ENCODE data around the gene ARHGAP15. TPM values are rescaled to one million over a fixed set of nuclear protein-coding genes. Genes with fewer than 3 reads are reported as not detected.

ARHGAP15 gene
- total and polyA plus RNA-seq, 4 experiments from 2014 or later, result 218 to 524 (median 365) TPM

GRCh38 chr2:143491131-143491530, 361.9 kb downstream of the ARHGAP15 start:
- ChIA-PET CTCF (ENCODE audit: partially characterized antibody) (interaction anchor here (1.7 kb wide), 1 partner anchor 10 kb away, joined by 5 read pairs; no protein-coding TSS in a partner anchor), POLR2A (ENCODE audit: partially characterized antibody) (no interaction called here)
- peaks cover 0 to 4% (median 0%) of the 10 kb centered on the region in 8 donors for H3K9me3 Mint-ChIP-seq
- no peaks in the 10 kb centered on the region for H3K27me3 ChIP-seq (ENCODE audit: insufficient read depth, low read length)
- intact Hi-C loops (cut with micrococcal nuclease), result no loop called here
- no peak overlapping the region for H3K27ac Mint-ChIP-seq
- H3K4me3 Mint-ChIP-seq, result no peak overlapping the region
- H3K27ac ChIP-seq (ENCODE audit: low read depth, low read length), result no peak overlapping the region
- H3K36me3 Mint-ChIP-seq, result peaks cover 61 to 67% of the 10 kb centered on the region in 2 donors
- H3K4me3 ChIP-seq (ENCODE audit: low read length in 2 of 2), result no peak overlapping the region
- no peak for DNase-seq
- peaks cover 17% of the 10 kb centered on the region for H3K4me1 ChIP-seq (ENCODE audit: insufficient read depth, low read length)
- H3K9me3 ChIP-seq (ENCODE audit: control insufficient read depth in 1 of 2, low read length in 2 of 2), result no peaks in the 10 kb centered on the region
- peaks cover 28 to 62% (median 45%) of the 10 kb centered on the region in 4 donors for H3K4me1 Mint-ChIP-seq
- no peaks in the 10 kb centered on the region for H3K27me3 Mint-ChIP-seq
- peaks cover 18% of the 10 kb centered on the region for H3K36me3 ChIP-seq (ENCODE audit: insufficient read depth, low read length)

DNA sequence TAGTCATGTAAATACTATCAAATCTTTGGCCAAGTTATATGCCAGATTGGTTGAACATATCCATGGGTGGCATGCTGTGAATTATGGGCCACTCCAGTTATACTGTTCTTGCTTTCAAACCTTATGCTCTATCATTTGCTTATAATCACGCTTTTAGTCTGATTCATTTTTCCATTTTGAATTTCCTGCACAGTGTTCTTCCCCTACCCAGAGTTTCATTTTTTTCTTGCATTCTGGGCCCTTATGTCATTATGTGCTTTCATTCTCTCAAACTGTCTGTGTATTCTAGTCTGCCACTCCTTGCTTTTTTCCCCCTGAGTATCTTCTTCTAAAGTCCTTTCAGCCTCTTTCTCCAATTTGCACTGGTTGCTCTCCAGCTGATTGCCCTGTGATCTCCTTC, 364.1 kb downstream of the ARHGAP15 start:
- intact Hi-C loops (cut with micrococcal nuclease), result no loop called here
- no peak for DNase-seq
- H3K4me1 ChIP-seq (ENCODE audit: insufficient read depth, low read length), result peaks cover 12% of the 10 kb centered on the region
- H3K27me3 ChIP-seq (ENCODE audit: insufficient read depth, low read length), result no peaks in the 10 kb centered on the region
- POLR2A ChIA-PET (ENCODE audit: partially characterized antibody), result no interaction called here
- H3K27ac Mint-ChIP-seq, result peak overlapping the region in 4 of 7 donors; percentile 1 to 81 (median 52)
- no peak overlapping the region for H3K4me3 ChIP-seq (ENCODE audit: low read length in 2 of 2)
- no peaks in the 10 kb centered on the region for H3K27me3 Mint-ChIP-seq
- CTCF ChIA-PET (ENCODE audit: partially characterized antibody), result no interaction called here
- peak overlapping the region in 5 of 8 donors; percentile 20 to 61 (median 33) for H3K4me3 Mint-ChIP-seq
- peaks cover 0 to 4% (median 0%) of the 10 kb centered on the region in 8 donors for H3K9me3 Mint-ChIP-seq
- no peak overlapping the region for H3K27ac ChIP-seq (ENCODE audit: low read depth, low read length)
- H3K4me1 Mint-ChIP-seq, result peaks cover 37 to 61% (median 49%) of the 10 kb centered on the region in 4 donors
- peaks cover 55 to 56% of the 10 kb centered on the region in 2 donors for H3K36me3 Mint-ChIP-seq
- H3K36me3 ChIP-seq (ENCODE audit: insufficient read depth, low read length), result peaks cover 14% of the 10 kb centered on the region
- H3K9me3 ChIP-seq (ENCODE audit: control insufficient read depth in 1 of 2, low read length in 2 of 2), result no peaks in the 10 kb centered on the region

DNA sequence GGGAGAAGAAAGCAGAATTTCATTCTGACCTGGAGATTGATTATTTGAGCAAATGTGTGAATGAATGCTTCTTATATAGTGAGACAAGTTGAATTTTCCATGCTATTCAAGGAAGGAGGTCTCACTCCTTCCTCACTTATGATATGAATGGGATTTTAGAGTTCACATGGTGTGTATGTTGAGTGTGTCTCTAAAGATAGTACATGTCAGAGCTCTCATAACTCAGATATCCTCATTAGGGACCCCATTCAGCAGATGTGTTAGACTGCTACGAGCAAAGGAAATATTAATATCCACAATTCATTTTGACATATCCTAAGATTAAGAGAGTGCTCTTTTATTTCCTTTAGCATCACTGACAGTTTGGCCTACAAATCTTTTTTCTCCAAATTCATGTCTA, 368.5 kb downstream of the ARHGAP15 start:
- H3K4me1 ChIP-seq (ENCODE audit: insufficient read depth, low read length), result peaks cover 12% of the 10 kb centered on the region
- H3K27me3 Mint-ChIP-seq, result no peaks in the 10 kb centered on the region
- intact Hi-C loops (cut with micrococcal nuclease), result no loop called here
- H3K4me1 Mint-ChIP-seq, result peaks cover 41 to 72% (median 57%) of the 10 kb centered on the region in 4 donors
- H3K9me3 ChIP-seq (ENCODE audit: control insufficient read depth in 1 of 2, low read length in 2 of 2), result no peaks in the 10 kb centered on the region
- DNase-seq, result no peak
- no peak overlapping the region for H3K4me3 Mint-ChIP-seq
- POLR2A ChIA-PET (ENCODE audit: partially characterized antibody), result no interaction called here
- no peak overlapping the region for H3K27ac Mint-ChIP-seq
- H3K27ac ChIP-seq (ENCODE audit: low read depth, low read length), result no peak overlapping the region
- CTCF ChIA-PET (ENCODE audit: partially characterized antibody), result no interaction called here
- H3K36me3 Mint-ChIP-seq, result peaks cover 49 to 64% of the 10 kb centered on the region in 2 donors
- H3K9me3 Mint-ChIP-seq, result peaks cover 0 to 2% (median 0%) of the 10 kb centered on the region in 8 donors
- H3K27me3 ChIP-seq (ENCODE audit: insufficient read depth, low read length), result no peaks in the 10 kb centered on the region
- H3K4me3 ChIP-seq (ENCODE audit: low read length in 2 of 2), result no peak overlapping the region
- peaks cover 5% of the 10 kb centered on the region for H3K36me3 ChIP-seq (ENCODE audit: insufficient read depth, low read length)

GRCh38 chr2:143498496-143498895, 369.3 kb downstream of the ARHGAP15 start:
- no peak overlapping the region for H3K4me3 Mint-ChIP-seq
- ChIA-PET CTCF (ENCODE audit: partially characterized antibody) (no interaction called here), POLR2A (ENCODE audit: partially characterized antibody) (no interaction called here)
- H3K36me3 Mint-ChIP-seq, result peaks cover 45 to 66% of the 10 kb centered on the region in 2 donors
- intact Hi-C loops (cut with micrococcal nuclease), result no loop called here
- H3K9me3 ChIP-seq (ENCODE audit: control insufficient read depth in 1 of 2, low read length in 2 of 2), result no peaks in the 10 kb centered on the region
- DNase-seq, result no peak
- no peaks in the 10 kb centered on the region for H3K27me3 Mint-ChIP-seq
- H3K4me1 ChIP-seq (ENCODE audit: insufficient read depth, low read length), result peaks cover 12% of the 10 kb centered on the region
- H3K36me3 ChIP-seq (ENCODE audit: insufficient read depth, low read length), result peaks cover 7% of the 10 kb centered on the region
- H3K27me3 ChIP-seq (ENCODE audit: insufficient read depth, low read length), result no peaks in the 10 kb centered on the region
- peaks cover 38 to 73% (median 54%) of the 10 kb centered on the region in 4 donors for H3K4me1 Mint-ChIP-seq
- no peak overlapping the region for H3K27ac ChIP-seq (ENCODE audit: low read depth, low read length)
- peak overlapping the region in 4 of 7 donors; percentile 2 to 65 (median 30) for H3K27ac Mint-ChIP-seq
- H3K4me3 ChIP-seq (ENCODE audit: low read length in 2 of 2), result no peak overlapping the region
- H3K9me3 Mint-ChIP-seq, result peaks cover 0 to 2% (median 0%) of the 10 kb centered on the region in 8 donors

DNA sequence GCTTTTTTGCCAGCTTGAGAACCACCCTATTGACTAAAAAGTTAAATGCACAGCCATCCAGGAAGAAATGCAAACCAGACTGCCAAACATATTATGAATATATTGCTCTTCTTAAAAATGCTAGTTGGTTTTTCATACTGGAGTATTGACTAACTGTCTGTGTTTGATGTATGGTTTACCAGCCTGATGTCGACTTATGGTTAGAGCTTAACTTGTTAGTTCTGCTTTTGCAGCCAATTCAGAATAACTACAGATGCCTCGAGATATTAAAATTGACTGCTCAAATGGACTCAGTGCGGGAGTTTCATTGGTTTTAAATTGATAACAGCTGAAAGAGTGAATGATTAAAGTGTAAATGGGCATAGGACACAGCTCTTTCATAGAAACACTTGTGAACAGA, 369.8 kb downstream of the ARHGAP15 start:
- ChIA-PET CTCF (ENCODE audit: partially characterized antibody) (no interaction called here), POLR2A (ENCODE audit: partially characterized antibody) (no interaction called here)
- Mint-ChIP-seq H3K27me3 (no peaks in the 10 kb centered on the region), H3K4me3 (no peak overlapping the region), H3K27ac (peak overlapping the region in 3 of 7 donors; percentile 1 to 55 (median 51)), H3K36me3 (peaks cover 44 to 66% of the 10 kb centered on the region in 2 donors), H3K4me1 (peaks cover 36 to 72% (median 54%) of the 10 kb centered on the region in 4 donors), H3K9me3 (peaks cover 0 to 2% (median 0%) of the 10 kb centered on the region in 8 donors)
- intact Hi-C loops (cut with micrococcal nuclease), result no loop called here
- peaks cover 12% of the 10 kb centered on the region for H3K4me1 ChIP-seq (ENCODE audit: insufficient read depth, low read length)
- H3K27me3 ChIP-seq (ENCODE audit: insufficient read depth, low read length), result no peaks in the 10 kb centered on the region
- no peak overlapping the region for H3K27ac ChIP-seq (ENCODE audit: low read depth, low read length)
- H3K9me3 ChIP-seq (ENCODE audit: control insufficient read depth in 1 of 2, low read length in 2 of 2), result no peaks in the 10 kb centered on the region
- no peak for DNase-seq
- peaks cover 10% of the 10 kb centered on the region for H3K36me3 ChIP-seq (ENCODE audit: insufficient read depth, low read length)
- H3K4me3 ChIP-seq (ENCODE audit: low read length in 2 of 2), result no peak overlapping the region

DNA sequence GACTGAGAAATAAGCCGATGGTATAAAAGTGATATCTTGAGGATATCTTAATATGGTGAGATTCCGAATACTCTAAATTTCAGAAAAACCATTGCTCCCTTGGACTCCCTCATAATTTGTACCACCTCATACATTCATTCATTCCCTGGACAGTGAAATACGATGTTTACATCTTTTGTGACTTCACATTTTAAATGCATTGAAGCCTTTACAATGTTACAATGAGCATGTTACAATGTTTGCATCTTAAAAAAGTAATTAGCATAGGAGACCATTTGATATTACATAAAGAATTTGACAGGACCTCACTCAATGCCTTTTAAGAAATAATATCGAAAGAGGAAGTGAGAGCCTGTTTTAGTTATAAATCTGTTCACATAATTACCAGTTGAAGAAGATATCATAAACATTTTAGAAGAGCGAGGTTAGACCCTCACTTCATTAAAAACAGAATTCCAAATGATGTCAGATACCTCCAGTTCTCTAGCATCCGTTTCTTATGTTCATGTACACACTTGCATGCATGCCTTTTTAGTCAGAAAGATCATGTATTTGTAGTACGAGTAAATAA, 372.0 kb downstream of the ARHGAP15 start:
- H3K27ac ChIP-seq (ENCODE audit: low read depth, low read length), result no peak overlapping the region
- no peak for DNase-seq
- H3K9me3 ChIP-seq (ENCODE audit: control insufficient read depth in 1 of 2, low read length in 2 of 2), result no peaks in the 10 kb centered on the region
- CTCF ChIA-PET (ENCODE audit: partially characterized antibody), result no interaction called here
- Mint-ChIP-seq H3K36me3 (peaks cover 43 to 71% of the 10 kb centered on the region in 2 donors), H3K27ac (peak overlapping the region in 1 of 7 donors; percentile 29), H3K27me3 (no peaks in the 10 kb centered on the region), H3K9me3 (no peaks in the 10 kb centered on the region), H3K4me3 (no peak overlapping the region), H3K4me1 (peaks cover 34 to 64% (median 49%) of the 10 kb centered on the region in 4 donors)
- H3K36me3 ChIP-seq (ENCODE audit: insufficient read depth, low read length), result peaks cover 15% of the 10 kb centered on the region
- H3K4me1 ChIP-seq (ENCODE audit: insufficient read depth, low read length), result peaks cover under 1% of the 10 kb centered on the region
- no peaks in the 10 kb centered on the region for H3K27me3 ChIP-seq (ENCODE audit: insufficient read depth, low read length)
- no peak overlapping the region for H3K4me3 ChIP-seq (ENCODE audit: low read length in 2 of 2)
- intact Hi-C loops (cut with micrococcal nuclease), result no loop called here
- POLR2A ChIA-PET (ENCODE audit: partially characterized antibody), result no interaction called here

- Mint-ChIP-seq H3K27ac (peak overlapping the region in 1 of 7 donors; percentile 15), H3K36me3 (peaks cover 54 to 73% of the 10 kb centered on the region in 2 donors), H3K4me3 (no peak overlapping the region), H3K9me3 (no peaks in the 10 kb centered on the region), H3K4me1 (peaks cover 30 to 59% (median 41%) of the 10 kb centered on the region in 4 donors), H3K27me3 (no peaks in the 10 kb centered on the region)
- Histone ChIP-seq H3K36me3 (ENCODE audit: insufficient read depth, low read length) (peaks cover 10% of the 10 kb centered on the region), H3K27ac (ENCODE audit: low read depth, low read length) (no peak overlapping the region), H3K4me3 (ENCODE audit: low read length in 2 of 2) (no peak overlapping the region), H3K9me3 (ENCODE audit: control insufficient read depth in 1 of 2, low read length in 2 of 2) (no peaks in the 10 kb centered on the region), H3K27me3 (ENCODE audit: insufficient read depth, low read length) (no peaks in the 10 kb centered on the region), H3K4me1 (ENCODE audit: insufficient read depth, low read length) (no peaks in the 10 kb centered on the region)
- ChIA-PET POLR2A (ENCODE audit: partially characterized antibody) (interaction anchor here (1.0 to 1.1 kb wide), 2 partner anchors 9 to 10 kb away, joined by 3 read pairs; no protein-coding TSS in a partner anchor), CTCF (ENCODE audit: partially characterized antibody) (no interaction called here)
- no peak for DNase-seq
- intact Hi-C loops (cut with micrococcal nuclease), result no loop called here
Observed at GRCh38 chr2:143503280-143503679, 374.1 kb downstream of the ARHGAP15 start.

Measured in CD4-positive, alpha-beta memory T cell (primary cell).